ENCODE data around the gene SDF2L1. TPM values are rescaled to one million over a fixed set of nuclear protein-coding genes. Genes with fewer than 3 reads are reported as not detected.

The SDF2L1 gene
- total and polyA plus RNA-seq, 9 of the 15 experiments (the other 6 are each of a cell fraction or from before 2014, with no cell fraction given): 15.1 to 989 (median 124) TPM

DNA sequence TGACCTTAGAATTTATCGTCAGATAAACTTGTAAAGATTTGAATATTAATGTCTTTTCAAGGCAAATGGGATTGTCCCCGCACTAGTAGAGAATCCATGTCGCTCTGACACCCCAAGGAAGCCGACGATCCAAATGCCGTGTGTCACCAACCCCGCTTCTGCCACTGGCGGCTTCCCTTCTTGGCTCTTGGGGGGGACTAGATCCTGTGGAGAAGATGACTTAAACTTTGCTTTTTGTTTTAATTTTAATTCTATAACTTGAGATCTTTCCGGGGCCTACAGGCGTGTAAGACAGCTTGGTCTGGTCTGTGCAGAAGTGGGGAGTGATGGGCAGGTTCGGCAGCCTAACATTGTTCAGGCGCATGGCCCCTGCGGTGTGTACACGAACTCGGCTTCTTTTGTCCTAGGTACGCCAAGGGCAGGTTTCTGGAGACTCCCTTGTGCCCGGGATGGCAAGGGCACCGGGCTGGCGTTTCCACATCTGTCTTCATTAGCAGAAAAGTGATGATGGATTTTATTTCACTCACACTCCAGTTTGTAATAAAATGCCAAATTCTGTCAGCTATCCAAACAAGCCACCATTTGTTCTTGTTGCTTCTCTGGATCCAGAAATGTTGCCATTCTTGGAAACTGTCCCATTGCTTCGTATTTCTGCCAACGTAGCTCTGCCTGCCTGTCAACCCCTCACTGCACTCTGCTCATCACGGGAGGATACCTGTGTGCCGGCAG is 19.0 kb upstream of the SDF2L1 start:
- intact Hi-C loops (cut with micrococcal nuclease) (no loop called here), in situ Hi-C loops (cut with MboI) (no loop called here)
- FAIRE-seq (no peak), DNase-seq (ENCODE audit: extremely low read depth in 1 of 4, low spot score in 3 of 4) (peak in 1 of 4 experiments; percentile 37), ATAC-seq (no peak)
- BruUV-seq (replicated peaks): no TSS peak
- H3K27me3 ChIP-seq (ENCODE audit: control insufficient read depth in 2 of 2, insufficient read depth in 2 of 2, low read length in 2 of 2): no peaks in the 10 kb centered on the region
- peaks cover 27 to 58% of the 10 kb centered on the region in 2 experiments for H3K4me1 ChIP-seq (replicated peaks in 1 of 2; ENCODE audit: control insufficient read depth in 2 of 2, insufficient read depth in 2 of 2, low read length in 2 of 2)
- no peak overlapping the region for H2AFZ ChIP-seq (ENCODE audit: low read depth, low read length)
- no peaks in the 10 kb centered on the region for H3K9me3 ChIP-seq (replicated peaks; ENCODE audit: control insufficient read depth, insufficient read depth, low read depth, low read length)
- peaks cover 90% of the 10 kb centered on the region for H3K79me2 ChIP-seq (ENCODE audit: control insufficient read depth, insufficient read depth, low read length)
- POLR2A ChIA-PET: interaction anchor here (0.6 to 76.8 kb wide), 10 partner anchors 4 to 509 kb away, joined by 3 to 4622 read pairs (median 4); partner anchors contain the start of genes CCDC116, PPIL2, SDF2L1 and YDJC
- H3K4me2 ChIP-seq (ENCODE audit: insufficient read depth, low read length): no peak overlapping the region
- peaks cover 92% of the 10 kb centered on the region for H3K36me3 ChIP-seq (ENCODE audit: control insufficient read depth, insufficient read depth, low read length)
- no peak overlapping the region for H3K4me3 ChIP-seq
- CTCF ChIA-PET (ENCODE audit: low intra/inter-chr PET ratio): interaction anchor here (0.8 to 2.6 kb wide), 2 partner anchors 19 to 24 kb away, joined by 4 to 40 read pairs; partner anchors contain the start of gene SDF2L1
- peaks cover 80% of the 10 kb centered on the region for H4K20me1 ChIP-seq (replicated peaks; ENCODE audit: control insufficient read depth, insufficient read depth, low read length)
- H3K9ac ChIP-seq (ENCODE audit: insufficient read depth in 1 of 2, low read depth in 2 of 2, low read length in 2 of 2): peak overlapping the region in 1 of 2 experiments; percentile 58; a peak in 2 of 4 replicates
- 91% methylated on average over 23 of the region's 23 CpGs for WGBS (ENCODE audit: insufficient coverage, low coverage, missing lambda C conversion rate)
- peaks cover 41% of the 10 kb centered on the region for H3K9me1 ChIP-seq (ENCODE audit: control insufficient read depth, insufficient read depth, low read length)
- no peak overlapping the region for H3K27ac ChIP-seq (ENCODE audit: extremely low read depth, low read depth, low read length)
- TF ChIP-seq FIP1L1 (IDR thresholded peaks at IDR 0.05; ENCODE audit: low read depth, low read length, poor library complexity, severe bottlenecking) (no peak), TBL1XR1 (IDR thresholded peaks at IDR 0.05; ENCODE audit: low read length in 2 of 2) (peak in 1 of 2 experiments; percentile 77; a peak in 2 of 4 replicates), ETV5 (CRISPR knock-in tag; IDR thresholded peaks at IDR 0.05; ENCODE audit: low read depth) (no peak), CBFB (CRISPR knock-in tag; IDR thresholded peaks at IDR 0.05) (no peak), JUN (IDR thresholded peaks at IDR 0.05; ENCODE audit: borderline replicate concordance, low read depth, low read length) (0 out of 2 replicates have a peak, but pooled peaks have one; percentile 6), JUN (CRISPR knock-in tag; IDR thresholded peaks at IDR 0.05; ENCODE audit: borderline replicate concordance) (no peak), ZKSCAN8 (CRISPR knock-in tag; IDR thresholded peaks at IDR 0.05) (no peak), ZC3H4 (CRISPR knock-in tag; IDR thresholded peaks at IDR 0.05; ENCODE audit: borderline replicate concordance) (no peak), TAF7 (tag; IDR thresholded peaks at IDR 0.05) (no peak)
- TF ChIP-seq, protein P1, sequence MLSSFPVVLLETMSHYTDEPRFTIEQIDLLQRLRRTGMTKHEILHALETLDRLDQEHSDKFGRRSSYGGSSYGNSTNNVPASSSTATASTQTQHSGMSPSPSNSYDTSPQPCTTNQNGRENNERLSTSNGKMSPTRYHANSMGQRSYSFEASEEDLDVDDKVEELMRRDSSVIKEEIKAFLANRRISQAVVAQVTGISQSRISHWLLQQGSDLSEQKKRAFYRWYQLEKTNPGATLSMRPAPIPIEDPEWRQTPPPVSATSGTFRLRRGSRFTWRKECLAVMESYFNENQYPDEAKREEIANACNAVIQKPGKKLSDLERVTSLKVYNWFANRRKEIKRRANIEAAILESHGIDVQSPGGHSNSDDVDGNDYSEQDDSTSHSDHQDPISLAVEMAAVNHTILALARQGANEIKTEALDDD (IDR thresholded peaks at IDR 0.05): no peak
- TF ChIP-seq, protein P2, sequence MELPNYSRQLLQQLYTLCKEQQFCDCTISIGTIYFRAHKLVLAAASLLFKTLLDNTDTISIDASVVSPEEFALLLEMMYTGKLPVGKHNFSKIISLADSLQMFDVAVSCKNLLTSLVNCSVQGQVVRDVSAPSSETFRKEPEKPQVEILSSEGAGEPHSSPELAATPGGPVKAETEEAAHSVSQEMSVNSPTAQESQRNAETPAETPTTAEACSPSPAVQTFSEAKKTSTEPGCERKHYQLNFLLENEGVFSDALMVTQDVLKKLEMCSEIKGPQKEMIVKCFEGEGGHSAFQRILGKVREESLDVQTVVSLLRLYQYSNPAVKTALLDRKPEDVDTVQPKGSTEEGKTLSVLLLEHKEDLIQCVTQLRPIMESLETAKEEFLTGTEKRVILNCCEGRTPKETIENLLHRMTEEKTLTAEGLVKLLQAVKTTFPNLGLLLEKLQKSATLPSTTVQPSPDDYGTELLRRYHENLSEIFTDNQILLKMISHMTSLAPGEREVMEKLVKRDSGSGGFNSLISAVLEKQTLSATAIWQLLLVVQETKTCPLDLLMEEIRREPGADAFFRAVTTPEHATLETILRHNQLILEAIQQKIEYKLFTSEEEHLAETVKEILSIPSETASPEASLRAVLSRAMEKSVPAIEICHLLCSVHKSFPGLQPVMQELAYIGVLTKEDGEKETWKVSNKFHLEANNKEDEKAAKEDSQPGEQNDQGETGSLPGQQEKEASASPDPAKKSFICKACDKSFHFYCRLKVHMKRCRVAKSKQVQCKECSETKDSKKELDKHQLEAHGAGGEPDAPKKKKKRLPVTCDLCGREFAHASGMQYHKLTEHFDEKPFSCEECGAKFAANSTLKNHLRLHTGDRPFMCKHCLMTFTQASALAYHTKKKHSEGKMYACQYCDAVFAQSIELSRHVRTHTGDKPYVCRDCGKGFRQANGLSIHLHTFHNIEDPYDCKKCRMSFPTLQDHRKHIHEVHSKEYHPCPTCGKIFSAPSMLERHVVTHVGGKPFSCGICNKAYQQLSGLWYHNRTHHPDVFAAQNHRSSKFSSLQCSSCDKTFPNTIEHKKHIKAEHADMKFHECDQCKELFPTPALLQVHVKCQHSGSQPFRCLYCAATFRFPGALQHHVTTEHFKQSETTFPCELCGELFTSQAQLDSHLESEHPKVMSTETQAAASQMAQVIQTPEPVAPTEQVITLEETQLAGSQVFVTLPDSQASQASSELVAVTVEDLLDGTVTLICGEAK (IDR thresholded peaks at IDR 0.05): no peak
- TF ChIP-seq, protein P2 (CRISPR knock-in tag; IDR thresholded peaks at IDR 0.05): no peak
